Suprapubic skin (tissue), 3 donors: ENCODE data around the gene CYP2D6.

Source experiments
- POLR2AphosphoS5 ChIP-seq, 3 donors: sonication (generic); formaldehyde crosslinking; IDR thresholded peaks; one replicate each; pipeline ENCODE4 v1.6.1; 2017; ENCODE audit warnings: antibody characterized with exemption in 3 of 3
- TF ChIP-seq, protein P1 (sequence below), 2 donors: fragments of 200-600 bp in 1 of 2; fragments of 450-650 bp in 1 of 2; sonication (generic) in 1 of 2; IDR thresholded peaks; one replicate each; pipeline ENCODE4 v1.5.1; 2016 to 2019; ENCODE audit warnings: antibody characterized with exemption in 2 of 2, mild to moderate bottlenecking in 1 of 2, moderate library complexity in 1 of 2

DNA sequence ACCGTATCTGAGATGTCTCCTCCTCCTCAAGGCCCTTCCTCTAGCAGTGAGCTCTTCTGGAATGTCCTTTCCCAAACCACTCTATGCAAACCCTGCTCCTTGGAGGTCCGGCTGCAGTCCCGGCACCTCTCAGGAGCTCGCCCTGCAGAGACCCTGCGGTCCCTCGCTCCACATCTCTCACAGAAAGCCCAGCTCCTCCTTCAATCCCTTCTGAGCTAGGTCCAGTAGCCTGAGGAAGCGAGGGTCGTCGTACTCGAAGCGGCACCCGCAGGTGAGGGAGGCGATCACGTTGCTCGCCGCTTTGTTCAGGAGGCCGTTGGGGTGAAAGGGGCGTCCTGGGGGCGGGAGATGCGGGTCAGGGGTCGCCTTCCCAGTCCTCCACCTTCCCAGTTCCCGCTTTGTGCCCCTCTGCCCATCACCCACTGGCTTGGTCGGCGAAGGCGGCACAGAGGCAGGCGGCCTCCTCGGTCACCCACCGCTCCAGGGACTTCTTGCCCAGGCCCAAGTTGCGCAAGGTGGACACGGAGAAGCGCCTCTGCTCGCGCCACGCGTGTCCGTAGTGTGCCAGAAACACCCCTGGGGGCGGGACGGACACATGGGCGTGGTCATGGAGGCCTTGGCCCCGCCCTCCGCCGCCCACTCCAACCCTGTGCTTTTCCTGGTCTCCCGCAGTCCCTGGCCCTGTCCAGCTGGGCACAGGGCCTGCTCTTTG, 21.5 kb upstream of the CYP2D6 start:
- TF ChIP-seq, protein P1, sequence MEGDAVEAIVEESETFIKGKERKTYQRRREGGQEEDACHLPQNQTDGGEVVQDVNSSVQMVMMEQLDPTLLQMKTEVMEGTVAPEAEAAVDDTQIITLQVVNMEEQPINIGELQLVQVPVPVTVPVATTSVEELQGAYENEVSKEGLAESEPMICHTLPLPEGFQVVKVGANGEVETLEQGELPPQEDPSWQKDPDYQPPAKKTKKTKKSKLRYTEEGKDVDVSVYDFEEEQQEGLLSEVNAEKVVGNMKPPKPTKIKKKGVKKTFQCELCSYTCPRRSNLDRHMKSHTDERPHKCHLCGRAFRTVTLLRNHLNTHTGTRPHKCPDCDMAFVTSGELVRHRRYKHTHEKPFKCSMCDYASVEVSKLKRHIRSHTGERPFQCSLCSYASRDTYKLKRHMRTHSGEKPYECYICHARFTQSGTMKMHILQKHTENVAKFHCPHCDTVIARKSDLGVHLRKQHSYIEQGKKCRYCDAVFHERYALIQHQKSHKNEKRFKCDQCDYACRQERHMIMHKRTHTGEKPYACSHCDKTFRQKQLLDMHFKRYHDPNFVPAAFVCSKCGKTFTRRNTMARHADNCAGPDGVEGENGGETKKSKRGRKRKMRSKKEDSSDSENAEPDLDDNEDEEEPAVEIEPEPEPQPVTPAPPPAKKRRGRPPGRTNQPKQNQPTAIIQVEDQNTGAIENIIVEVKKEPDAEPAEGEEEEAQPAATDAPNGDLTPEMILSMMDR (IDR thresholded peaks at IDR 0.05), result no peak
- TF ChIP-seq POLR2AphosphoS5 (IDR thresholded peaks at IDR 0.05), result no peak
